AG09309 (cell line): ENCODE measurements around the gene NPRL2.

Experiments used
- DNase-seq: peaks from one replicate; pipeline ENCODE4 v3.0.0-alpha.2; 2010; ENCODE audit warnings: low read depth
- H3K4me3 ChIP-seq: 2 replicates; pipeline ENCODE4 v1.5.1; 2011; ENCODE audit warnings: mild to moderate bottlenecking, low read depth, low read length, moderate library complexity; ENCODE audit not compliant: control insufficient read depth
- CTCF ChIP-seq: IDR thresholded peaks from 2 replicates; pipeline ENCODE4 v1.5.1; 2011; ENCODE audit warnings: mild to moderate bottlenecking, low read depth, low read length, inconsistent platforms; ENCODE audit not compliant: insufficient read depth, control insufficient read depth; ENCODE audit errors: missing control alignments

The NPRL2 gene

DNA sequence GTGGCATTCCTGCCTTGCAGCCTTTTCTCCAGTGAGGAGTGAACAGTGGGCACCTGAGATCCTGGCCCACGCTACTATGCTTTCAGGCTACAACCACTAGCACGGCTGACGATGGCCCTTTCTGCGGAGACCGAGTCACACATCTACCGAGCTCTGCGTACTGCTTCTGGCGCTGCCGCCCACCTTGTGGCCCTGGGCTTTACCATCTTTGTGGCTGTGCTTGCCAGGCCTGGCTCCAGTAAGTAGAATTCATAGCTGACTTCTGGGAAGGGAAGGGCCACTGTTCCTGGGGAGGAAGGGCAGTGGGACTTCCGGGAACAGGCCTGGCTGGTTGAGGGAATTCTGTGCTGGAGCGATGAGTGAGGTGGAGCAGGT, 735 bp upstream of the NPRL2 start:
- DNase-seq: no peak
- no peak for TF ChIP-seq CTCF
- peak overlapping the region; percentile 81 for H3K4me3 ChIP-seq

GRCh38 chr3:50350213-50350526, 405 bp downstream of the NPRL2 start:
- no peak for TF ChIP-seq CTCF
- peak overlapping the region; percentile 81 for H3K4me3 ChIP-seq
- no peak for DNase-seq

GRCh38 chr3:50347187-50347813, 3.3 kb downstream of the NPRL2 start:
- H3K4me3 ChIP-seq: no peak overlapping the region
- TF ChIP-seq CTCF: peak; percentile 72
- no peak for DNase-seq

DNA sequence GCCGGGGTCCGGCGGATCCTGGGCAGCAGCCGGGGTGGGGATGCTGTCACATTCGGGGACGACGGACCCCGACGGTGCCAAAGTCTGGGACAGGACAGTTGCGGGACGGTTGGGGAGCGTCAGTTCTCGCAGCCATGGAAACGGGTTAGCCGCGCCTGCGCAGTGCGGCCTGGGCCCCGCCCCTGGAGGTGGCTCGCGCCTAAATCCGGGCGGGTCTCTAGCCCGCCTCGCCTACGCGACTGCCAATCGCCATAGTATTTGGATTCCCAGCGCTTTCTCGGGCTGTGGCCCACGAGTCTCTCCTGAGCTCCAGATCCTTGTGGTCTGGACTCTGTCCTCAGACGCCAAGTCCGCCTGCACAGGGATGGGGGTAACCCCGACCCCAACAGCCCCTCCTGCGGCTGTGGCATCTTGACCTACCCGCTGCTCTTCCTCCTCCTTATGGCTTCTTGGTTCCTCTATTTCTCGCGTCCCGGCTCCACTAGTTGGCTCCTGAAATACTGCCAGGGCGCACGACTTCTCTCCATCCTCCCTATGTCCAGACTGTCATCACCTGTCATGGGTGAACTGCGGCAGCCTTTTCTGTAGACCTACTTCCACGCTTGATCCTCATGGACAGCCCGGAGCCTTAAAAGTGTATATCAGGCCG, 4.9 kb downstream of the NPRL2 start, which contains the start of gene ZMYND10:
Gene ZMYND10, minus strand, starts transcription at position 147 of the 649 bp plus-strand sequence. CDS start 153 bp downstream, outside the sequence.
- TF ChIP-seq CTCF: no peak
- DNase-seq: no peak
- H3K4me3 ChIP-seq: peak within 1 kb of the TSS; percentile 55

- no peak for TF ChIP-seq CTCF
- no peak for DNase-seq
- peak overlapping the region; percentile 55 for H3K4me3 ChIP-seq
Measured at GRCh38 chr3:50345008-50345407, 5.6 kb downstream of the NPRL2 start.

DNA sequence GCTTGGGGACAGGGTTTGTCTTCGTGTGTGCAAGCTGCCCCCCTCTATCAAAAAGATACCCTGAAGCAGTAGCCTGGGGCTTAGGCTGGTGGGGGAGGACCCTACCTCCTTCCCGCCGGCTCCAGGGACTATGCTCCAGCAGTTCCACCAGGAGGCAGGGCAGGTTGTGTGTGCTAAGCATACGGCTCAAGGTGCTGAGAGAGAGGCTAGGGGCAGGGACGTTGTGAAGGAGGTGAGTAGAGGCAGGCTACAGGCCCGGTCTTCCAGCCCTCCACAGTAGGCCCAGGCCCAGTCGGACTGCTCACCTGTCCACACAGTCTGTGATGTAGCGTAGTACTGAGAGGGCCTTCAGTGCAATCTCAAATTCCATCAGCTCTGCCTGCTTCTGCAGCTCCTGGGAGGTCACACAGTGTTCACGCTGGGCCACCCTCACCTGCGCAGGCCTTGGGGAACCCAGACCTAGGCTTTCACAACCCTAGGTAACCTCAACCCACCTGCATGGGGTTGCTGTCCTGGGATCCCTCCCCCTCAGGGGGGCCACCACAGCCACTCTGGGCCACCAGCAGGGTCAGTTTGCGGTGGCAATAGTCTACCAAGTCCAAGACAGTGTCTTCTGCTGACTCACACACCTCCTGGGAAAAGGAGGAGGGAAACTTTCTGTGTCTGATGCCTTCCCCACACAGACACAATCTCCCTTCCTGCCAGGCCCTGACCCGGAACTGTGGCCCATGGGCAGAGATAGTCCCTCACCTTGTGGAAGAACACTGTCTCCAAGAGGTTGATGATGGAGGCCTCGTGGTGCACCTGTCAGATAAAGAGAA, 7.6 kb downstream of the NPRL2 start:
- no peak for TF ChIP-seq CTCF
- no peak overlapping the region for H3K4me3 ChIP-seq
- DNase-seq: no peak
